ENCODE results near the gene SKAP1. TPM values are rescaled to one million over a fixed set of nuclear protein-coding genes. Genes with fewer than 3 reads are reported as not detected.
A peak's percentile ranks its signal among the peaks of the same experiment; 100 is the strongest.

Gene SKAP1
- total RNA-seq, 1 donor from 2014 or later = not detected

DNA sequence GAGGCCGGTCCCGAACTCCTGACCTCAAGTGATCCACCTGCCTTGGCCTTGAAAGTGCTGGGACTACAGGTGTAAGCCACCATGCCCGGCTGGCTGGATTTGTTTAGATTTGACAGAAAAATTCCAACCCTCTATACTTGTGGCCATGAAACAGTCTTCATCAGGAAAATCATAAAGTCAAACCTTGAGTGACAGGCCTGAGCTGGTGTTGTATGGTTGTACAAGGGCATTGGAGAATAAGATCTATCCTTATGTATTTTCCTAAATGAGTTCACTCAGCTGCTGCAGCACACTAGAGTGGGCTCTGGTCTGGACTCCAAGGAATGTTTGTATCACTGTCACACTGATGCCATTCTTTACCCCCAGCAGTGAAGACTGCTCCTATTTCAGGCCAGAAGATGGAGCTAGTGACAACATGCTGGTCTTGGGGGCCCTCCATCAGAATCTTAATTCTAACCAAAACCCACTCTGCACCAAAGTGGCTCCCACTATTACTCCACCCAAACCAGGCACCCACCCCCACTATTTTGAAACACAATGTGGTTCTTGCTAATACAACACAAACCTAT lies 295.0 kb downstream of the SKAP1 start:
- Histone ChIP-seq H3K36me3 (ENCODE audit: control insufficient read depth, insufficient read depth, low read length) (no peaks in the 10 kb centered on the region), H3K4me3 (ENCODE audit: low read depth, low read length) (no peak overlapping the region), H3K27me3 (ENCODE audit: control insufficient read depth, insufficient read depth, low read length) (no peaks in the 10 kb centered on the region)
- DNase-seq (ENCODE audit: low read depth) (no peak), FAIRE-seq (no peak)
- peak; percentile 13 for TF ChIP-seq CTCF (IDR thresholded peaks at IDR 0.05; ENCODE audit: insufficient read depth, low read length, severe bottlenecking)

GRCh38 chr17:48132385-48132784 lies 297.6 kb downstream of the SKAP1 start:
- Histone ChIP-seq H3K36me3 (ENCODE audit: control insufficient read depth, insufficient read depth, low read length) (no peaks in the 10 kb centered on the region), H3K4me3 (ENCODE audit: low read depth, low read length) (no peak overlapping the region), H3K27me3 (ENCODE audit: control insufficient read depth, insufficient read depth, low read length) (no peaks in the 10 kb centered on the region)
- TF ChIP-seq CTCF (IDR thresholded peaks at IDR 0.05; ENCODE audit: insufficient read depth, low read length, severe bottlenecking) = no peak
- no peak for DNase-seq (ENCODE audit: low read depth)
- no peak for FAIRE-seq

DNA sequence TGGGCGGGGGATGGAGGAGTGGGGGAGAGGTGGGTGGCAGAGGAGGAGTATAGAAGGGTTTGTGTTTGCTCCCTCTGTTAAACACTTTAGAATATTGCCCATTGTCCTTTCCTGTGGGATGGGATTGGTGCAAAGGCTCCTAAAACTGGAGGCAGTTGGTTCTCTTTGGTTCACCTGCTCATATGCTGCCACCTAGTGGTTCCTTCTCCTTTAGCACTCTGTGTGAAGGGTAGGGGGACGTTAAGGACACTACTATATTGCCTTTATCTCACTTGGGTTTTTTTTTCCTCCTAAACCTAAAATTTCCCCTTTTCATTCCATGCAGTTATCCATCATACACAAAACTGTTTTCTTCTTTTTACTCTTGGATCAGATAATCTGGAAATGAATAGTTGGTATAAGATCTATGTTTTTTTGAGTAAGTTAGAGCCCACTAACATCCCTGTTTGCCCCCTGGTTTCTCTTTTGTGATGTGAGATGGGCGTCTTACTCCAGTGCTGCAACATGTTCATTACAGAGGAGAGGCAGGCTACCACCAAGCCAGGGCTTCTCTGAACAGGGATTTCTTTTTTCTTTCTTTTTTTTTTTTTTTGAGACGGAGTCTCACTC lies 298.7 kb downstream of the SKAP1 start:
- DNase-seq (ENCODE audit: low read depth) = peak; percentile 62
- TF ChIP-seq CTCF (IDR thresholded peaks at IDR 0.05; ENCODE audit: insufficient read depth, low read length, severe bottlenecking) = peak; percentile 82
- Histone ChIP-seq H3K27me3 (ENCODE audit: control insufficient read depth, insufficient read depth, low read length) (no peaks in the 10 kb centered on the region), H3K36me3 (ENCODE audit: control insufficient read depth, insufficient read depth, low read length) (no peaks in the 10 kb centered on the region), H3K4me3 (ENCODE audit: low read depth, low read length) (no peak overlapping the region)
- FAIRE-seq = no peak

- FAIRE-seq (no peak), DNase-seq (ENCODE audit: low read depth) (no peak)
- no peaks in the 10 kb centered on the region for H3K27me3 ChIP-seq (ENCODE audit: control insufficient read depth, insufficient read depth, low read length)
- peaks cover 2% of the 10 kb centered on the region for H3K36me3 ChIP-seq (ENCODE audit: control insufficient read depth, insufficient read depth, low read length)
- H3K4me3 ChIP-seq (ENCODE audit: low read depth, low read length) = no peak overlapping the region
- TF ChIP-seq CTCF (IDR thresholded peaks at IDR 0.05; ENCODE audit: insufficient read depth, low read length, severe bottlenecking) = no peak
Observed at GRCh38 chr17:48129981-48130380, 300.0 kb downstream of the SKAP1 start.

- no peak for TF ChIP-seq CTCF (IDR thresholded peaks at IDR 0.05; ENCODE audit: insufficient read depth, low read length, severe bottlenecking)
- Histone ChIP-seq H3K4me3 (ENCODE audit: low read depth, low read length) (no peak overlapping the region), H3K36me3 (ENCODE audit: control insufficient read depth, insufficient read depth, low read length) (peaks cover 2% of the 10 kb centered on the region), H3K27me3 (ENCODE audit: control insufficient read depth, insufficient read depth, low read length) (no peaks in the 10 kb centered on the region)
- FAIRE-seq = no peak
- no peak for DNase-seq (ENCODE audit: low read depth)
Observed at GRCh38 chr17:48128400-48128799, 301.6 kb downstream of the SKAP1 start.

All from bronchial epithelial cell (primary cell).